Measurements from ENCODE around the gene USH1C. TPM values are rescaled to one million over a fixed set of nuclear protein-coding genes. Genes with fewer than 3 reads are reported as not detected.

USH1C gene
- total and polyA plus RNA-seq, 2 experiments from 2014 or later: not detected

GRCh38 chr11:17578296-17578695, 34.1 kb upstream of the USH1C start:
- DNase-seq: no peak
- Histone ChIP-seq H3K9ac (no peak overlapping the region), H2AFZ (no peak overlapping the region), H4K20me1 (ENCODE audit: insufficient read depth) (no peaks in the 10 kb centered on the region), H3K27ac (no peak overlapping the region), H3K9me2 (ENCODE audit: insufficient read depth) (no peaks in the 10 kb centered on the region), H3K4me2 (ENCODE audit: unreplicated experiment) (no peak overlapping the region), H3F3A (ENCODE audit: insufficient read depth) (no peaks in the 10 kb centered on the region), H3K9me3 (ENCODE audit: low read depth) (no peaks in the 10 kb centered on the region), H3K4me1 (ENCODE audit: insufficient read depth) (no peaks in the 10 kb centered on the region), H3K79me2 (ENCODE audit: insufficient read depth) (no peaks in the 10 kb centered on the region), H3K4me3 (no peak overlapping the region), H3K36me3 (ENCODE audit: low read depth) (no peaks in the 10 kb centered on the region), H3K27me3 (replicated peaks; ENCODE audit: insufficient read depth) (no peaks in the 10 kb centered on the region; the same call in 1 of the 2 replicates)
- in situ Hi-C loops (cut with MboI): no loop called here
- no peak for TF ChIP-seq EZH2phosphoT487 (IDR thresholded peaks at IDR 0.05; ENCODE audit: insufficient read depth, low read depth)
- WGBS, 2 experiments (ENCODE audit: low coverage in 1 of 2, low lambda C conversion rate in 2 of 2, missing lambda C conversion rate in 2 of 2): 53 to 55% methylated on average over 10 to 11 of the region's 11 CpGs

DNA sequence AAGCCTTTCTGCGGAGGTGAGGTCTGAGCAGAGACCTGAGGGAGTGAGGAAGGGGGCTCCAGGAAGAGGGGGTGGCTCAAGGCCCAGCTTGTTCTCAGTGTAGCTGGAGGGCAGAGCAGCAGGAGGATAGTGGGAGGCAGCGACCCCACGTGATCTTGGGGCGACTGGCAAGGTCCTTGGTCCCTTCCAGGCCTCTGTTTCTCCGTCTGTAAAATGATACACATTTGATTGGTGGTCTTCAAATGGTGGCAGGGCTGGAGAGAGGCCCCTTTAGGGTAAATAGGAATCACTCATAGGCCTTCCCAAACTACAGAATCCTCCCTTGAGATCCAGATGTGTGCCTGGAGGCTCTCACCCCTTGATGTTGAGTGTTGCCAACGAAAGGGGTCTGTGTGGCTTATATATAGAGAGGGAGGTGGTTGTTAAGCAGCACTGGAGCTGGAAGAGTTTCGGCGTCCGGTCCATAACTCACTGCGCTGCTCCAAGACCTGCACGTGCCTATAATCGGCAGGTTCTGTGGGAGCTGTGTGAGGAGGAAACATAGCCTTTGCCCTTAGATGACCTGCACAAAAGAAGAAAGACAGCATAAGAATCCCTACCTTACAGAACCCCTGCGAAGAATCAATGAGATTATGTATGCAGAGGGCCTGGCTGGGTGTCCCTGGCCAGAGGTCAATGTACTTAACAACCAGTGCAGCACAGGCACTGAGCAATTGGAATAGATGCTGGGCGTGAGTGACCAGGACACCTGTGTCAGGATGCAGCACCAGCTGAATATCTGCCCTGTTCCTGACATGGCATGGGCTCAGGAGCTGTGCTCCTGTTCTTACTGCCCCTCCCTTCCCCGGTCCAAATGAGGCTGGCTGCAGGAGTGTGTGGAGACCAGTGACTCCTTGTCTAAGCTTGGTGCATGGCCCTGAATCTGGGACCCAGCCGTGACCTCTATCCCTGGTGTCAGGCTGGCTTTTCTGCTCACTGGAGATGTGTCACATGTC, 31.5 kb upstream of the USH1C start:
- Histone ChIP-seq H3K36me3 (ENCODE audit: low read depth) (no peaks in the 10 kb centered on the region), H3K4me2 (ENCODE audit: unreplicated experiment) (no peak overlapping the region), H2AFZ (no peak overlapping the region), H3K9ac (no peak overlapping the region), H3K4me1 (ENCODE audit: insufficient read depth) (no peaks in the 10 kb centered on the region), H4K20me1 (ENCODE audit: insufficient read depth) (no peaks in the 10 kb centered on the region), H3K27me3 (replicated peaks; ENCODE audit: insufficient read depth) (peaks cover 6% of the 10 kb centered on the region), H3K79me2 (ENCODE audit: insufficient read depth) (no peaks in the 10 kb centered on the region), H3K9me3 (ENCODE audit: low read depth) (no peaks in the 10 kb centered on the region), H3K27ac (no peak overlapping the region), H3F3A (ENCODE audit: insufficient read depth) (no peaks in the 10 kb centered on the region), H3K4me3 (no peak overlapping the region), H3K9me2 (ENCODE audit: insufficient read depth) (no peaks in the 10 kb centered on the region)
- in situ Hi-C loops (cut with MboI): no loop called here
- DNase-seq: no peak
- WGBS, 2 experiments (ENCODE audit: low coverage in 1 of 2, low lambda C conversion rate in 2 of 2, missing lambda C conversion rate in 2 of 2): 42 to 49% methylated on average over 16 of the region's 16 CpGs
- TF ChIP-seq EZH2phosphoT487 (IDR thresholded peaks at IDR 0.05; ENCODE audit: insufficient read depth, low read depth): no peak
- no peak for TF ChIP-seq EZH2 (IDR thresholded peaks at IDR 0.05; ENCODE audit: insufficient read depth, poor library complexity, severe bottlenecking)

DNA sequence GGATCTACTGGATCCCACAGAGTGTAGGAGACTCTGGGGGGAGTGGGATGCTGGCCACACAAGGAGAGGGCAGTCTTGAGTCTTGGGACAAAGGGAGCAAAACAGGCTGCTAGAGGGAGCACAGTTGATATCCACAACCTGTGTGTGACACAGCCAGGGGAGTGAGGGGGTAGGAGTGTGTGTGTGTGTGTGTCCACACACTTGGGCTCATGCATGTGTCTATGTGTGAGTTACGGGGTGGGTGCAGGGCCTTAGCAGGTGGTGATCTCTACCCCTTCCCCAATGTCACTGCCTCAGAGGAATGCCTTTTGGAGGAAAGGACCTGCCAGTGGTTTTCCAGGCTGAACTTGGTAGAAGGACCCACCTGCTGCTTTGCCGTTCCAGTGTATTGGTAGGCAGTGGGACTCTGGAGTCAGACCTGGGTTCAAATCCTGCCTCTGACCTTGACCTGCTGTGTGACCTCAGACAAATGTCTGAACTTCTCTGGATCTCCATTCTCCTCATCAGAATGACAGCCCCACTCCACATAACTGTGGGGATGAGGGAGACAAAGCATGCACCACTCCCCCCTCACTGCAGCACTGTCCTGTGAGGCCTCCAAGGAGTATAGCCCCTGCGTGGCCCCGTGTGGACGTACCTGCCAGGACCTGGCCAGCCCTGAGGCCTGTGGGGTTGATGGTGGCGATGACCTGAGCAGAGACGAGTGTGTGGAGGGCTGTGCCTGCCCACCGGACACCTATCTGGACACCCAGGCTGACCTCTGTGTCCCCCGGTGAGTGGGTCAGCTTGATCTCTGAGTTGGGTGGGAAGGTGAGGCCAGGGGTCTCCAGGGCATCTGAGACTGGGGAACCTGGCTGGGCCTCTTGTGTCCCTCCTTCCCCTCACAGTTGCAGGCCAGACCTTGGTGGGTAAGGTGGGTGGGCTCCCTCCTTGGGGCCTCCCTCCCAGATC, 30.2 kb upstream of the USH1C start:
- no peaks in the 10 kb centered on the region for H3K4me1 ChIP-seq (ENCODE audit: insufficient read depth)
- H3K27me3 ChIP-seq (replicated peaks; ENCODE audit: insufficient read depth): peaks cover 6% of the 10 kb centered on the region
- no peaks in the 10 kb centered on the region for H3K36me3 ChIP-seq (ENCODE audit: low read depth)
- H3K9ac ChIP-seq: no peak overlapping the region
- no peak overlapping the region for H2AFZ ChIP-seq
- no peak overlapping the region for H3K4me2 ChIP-seq (ENCODE audit: unreplicated experiment)
- no peaks in the 10 kb centered on the region for H3K79me2 ChIP-seq (ENCODE audit: insufficient read depth)
- no peaks in the 10 kb centered on the region for H4K20me1 ChIP-seq (ENCODE audit: insufficient read depth)
- in situ Hi-C loops (cut with MboI): no loop called here
- TF ChIP-seq EZH2 (IDR thresholded peaks at IDR 0.05; ENCODE audit: insufficient read depth, poor library complexity, severe bottlenecking) (no peak), EZH2phosphoT487 (IDR thresholded peaks at IDR 0.05; ENCODE audit: insufficient read depth, low read depth) (no peak)
- 57 to 67% methylated on average over 9 of the region's 9 CpGs for WGBS, 2 experiments (ENCODE audit: low coverage in 1 of 2, low lambda C conversion rate in 2 of 2, missing lambda C conversion rate in 2 of 2)
- H3K9me2 ChIP-seq (ENCODE audit: insufficient read depth): no peaks in the 10 kb centered on the region
- DNase-seq: no peak
- no peaks in the 10 kb centered on the region for H3K9me3 ChIP-seq (ENCODE audit: low read depth)
- H3K27ac ChIP-seq: no peak overlapping the region
- H3K4me3 ChIP-seq: no peak overlapping the region
- H3F3A ChIP-seq (ENCODE audit: insufficient read depth): no peaks in the 10 kb centered on the region

DNA sequence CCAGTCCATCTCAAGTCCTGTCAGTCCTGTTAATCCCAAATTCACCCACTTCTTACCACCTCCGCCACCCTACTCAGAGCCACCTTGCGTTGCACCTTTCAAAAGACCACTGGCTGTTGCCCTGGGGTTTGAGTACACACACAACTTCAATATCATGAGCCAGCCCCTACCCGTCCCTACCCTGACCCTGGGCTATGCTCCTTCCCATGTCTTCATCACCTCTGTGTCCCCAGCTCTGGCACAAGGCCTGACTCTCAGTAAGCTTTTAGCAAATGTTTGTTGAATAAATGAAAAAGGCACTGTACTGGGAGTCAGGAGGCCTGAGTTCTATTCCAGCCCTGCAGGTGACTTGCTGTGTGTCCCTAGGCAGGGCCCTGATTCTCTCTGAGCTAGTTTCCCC, 29.3 kb upstream of the USH1C start:
- H4K20me1 ChIP-seq (ENCODE audit: insufficient read depth): no peaks in the 10 kb centered on the region
- no peak overlapping the region for H2AFZ ChIP-seq
- H3K4me3 ChIP-seq: no peak overlapping the region
- H3K4me2 ChIP-seq (ENCODE audit: unreplicated experiment): no peak overlapping the region
- TF ChIP-seq EZH2phosphoT487 (IDR thresholded peaks at IDR 0.05; ENCODE audit: insufficient read depth, low read depth): no peak
- no peak for TF ChIP-seq EZH2 (IDR thresholded peaks at IDR 0.05; ENCODE audit: insufficient read depth, poor library complexity, severe bottlenecking)
- H3K36me3 ChIP-seq (ENCODE audit: low read depth): no peaks in the 10 kb centered on the region
- H3K9me3 ChIP-seq (ENCODE audit: low read depth): no peaks in the 10 kb centered on the region
- no peak overlapping the region for H3K27ac ChIP-seq
- DNase-seq: no peak
- WGBS, 2 experiments (ENCODE audit: low coverage in 1 of 2, low lambda C conversion rate in 2 of 2, missing lambda C conversion rate in 2 of 2): 60 to 61% methylated on average over 3 of the region's 3 CpGs
- H3K9me2 ChIP-seq (ENCODE audit: insufficient read depth): no peaks in the 10 kb centered on the region
- no peaks in the 10 kb centered on the region for H3K4me1 ChIP-seq (ENCODE audit: insufficient read depth)
- in situ Hi-C loops (cut with MboI): no loop called here
- no peak overlapping the region for H3K9ac ChIP-seq
- H3F3A ChIP-seq (ENCODE audit: insufficient read depth): no peaks in the 10 kb centered on the region
- no peaks in the 10 kb centered on the region for H3K79me2 ChIP-seq (ENCODE audit: insufficient read depth)
- H3K27me3 ChIP-seq (replicated peaks; ENCODE audit: insufficient read depth): peaks cover 6% of the 10 kb centered on the region; the same call in 1 of the 2 replicates
